Panc1 (cell line): Measurements from ENCODE around the gene FPR3. TPM values are rescaled to one million over a fixed set of nuclear protein-coding genes. Genes with fewer than 3 reads are reported as not detected.

Experiments
- ATAC-seq: fragments of 200-7000 bp; cut with Tn5 transposase; 2 replicates; pipeline ENCODE4 v1.9.1; 2020; ENCODE audit warnings: mild to moderate bottlenecking, moderate library complexity
- BruUV-seq: library from RNA; stranded (reverse); fragments of 400-500 nt; replicated peaks from 2 replicates; lab custom pipeline; 2021; lab: Mats Ljungman, UMichigan
- CTCF ChIA-PET: fragments of 300-600 bp; sonication (Branson Sonifier 250); formaldehyde crosslinking; loops from one replicate; lab custom pipeline; 2022; ENCODE audit warnings: antibody characterized with exemption; lab: Charles Lee
- POLR2A ChIA-PET: fragments of 300-600 bp; sonication (Branson Sonifier 250); formaldehyde crosslinking; loops from one replicate; lab custom pipeline; 2022; ENCODE audit warnings: antibody characterized with exemption; lab: Charles Lee
- DNase-seq: peaks from one replicate; pipeline ENCODE4 v3.0.0-alpha.2; 2010; ENCODE audit warnings: low read depth, low spot score
- H3K27ac ChIP-seq: 2 replicates; pipeline ENCODE4 v1.5.1; 2011; ENCODE audit warnings: mild to moderate bottlenecking, low read length, inconsistent platforms
- H3K27me3 ChIP-seq: fragments of 200-500 bp; sonication (Bioruptor generic); 2 replicates; pipeline ENCODE4 v1.6.0; 2014; ENCODE audit warnings: low read length, inconsistent platforms; ENCODE audit not compliant: control insufficient read depth, insufficient read depth
- H3K36me3 ChIP-seq: fragments of 200-500 bp; sonication (Bioruptor generic); 2 replicates; pipeline ENCODE4 v1.5.1; 2014; ENCODE audit warnings: inconsistent platforms, mild to moderate bottlenecking, low read length, moderate library complexity; ENCODE audit not compliant: control insufficient read depth, insufficient read depth
- H3K4me1 ChIP-seq: 2 replicates; pipeline ENCODE4 v1.5.1; 2011; ENCODE audit warnings: inconsistent platforms, mild to moderate bottlenecking, low read length, moderate library complexity; ENCODE audit not compliant: control insufficient read depth, insufficient read depth
- H3K4me3 ChIP-seq, 2 experiments: 2 replicates each; pipeline ENCODE4 v1.5.1; 2011 to 2012; ENCODE audit warnings: low read depth in 2 of 2, low read length in 2 of 2, mild to moderate bottlenecking in 2 of 2, inconsistent platforms in 1 of 2, moderate library complexity in 1 of 2
- H3K9me3 ChIP-seq: fragments of 200-500 bp; sonication (Bioruptor generic); 2 replicates; pipeline ENCODE4 v1.5.1; 2014; ENCODE audit warnings: low read depth, mild to moderate bottlenecking, inconsistent platforms, low read length, moderate library complexity; ENCODE audit not compliant: control insufficient read depth, insufficient read depth
- POLR2AphosphoS5 ChIP-seq: IDR thresholded peaks from 2 replicates; pipeline ENCODE4 v1.6.1; 2012; ENCODE audit warnings: mild to moderate bottlenecking, low read depth, low read length, moderate library complexity
- SIN3A ChIP-seq: IDR thresholded peaks from 2 replicates; pipeline ENCODE4 v1.6.1; 2012; ENCODE audit warnings: low read depth, mild to moderate bottlenecking, low read length, moderate library complexity, borderline replicate concordance; ENCODE audit not compliant: insufficient read depth
- TCF7L2 ChIP-seq: IDR thresholded peaks from 2 replicates; pipeline ENCODE4 v1.6.1; 2011; ENCODE audit warnings: mild to moderate bottlenecking, low read depth, low read length, inconsistent platforms
- in situ Hi-C: cut with HindIII; loops from 2 replicates; pipeline ENCODE4 v1.10.0; 2016; ENCODE audit warnings: low sequenced_read_pairs, low pct_unique_long_range_greater_than_20kb
- intact Hi-C: fragments of 100-400 bp; cut with micrococcal nuclease; formaldehyde crosslinking; loops from one replicate; pipeline ENCODE4 v1.10.0; 2022; ENCODE audit not compliant: unreplicated experiment
- total RNA-seq: library from RNA; stranded (reverse); gene quantifications from one replicate; pipeline ENCODE4 v1.2.1, GENCODE V29; 2021; ENCODE audit not compliant: unreplicated experiment
- TF ChIP-seq, protein P1 (sequence below), 2 experiments: IDR thresholded peaks; 2 replicates each; pipeline ENCODE4 v1.6.1; 2011 to 2012; ENCODE audit warnings: low read depth in 2 of 2, control low read depth in 1 of 2, low read length in 1 of 2, mild to moderate bottlenecking in 1 of 2, moderate library complexity in 1 of 2; ENCODE audit not compliant: insufficient read depth in 1 of 2
- TF ChIP-seq, protein P2 (sequence below): fragments of 450-650 bp; IDR thresholded peaks from 2 replicates; pipeline ENCODE4 v1.5.1; 2017; ENCODE audit warnings: mild to moderate bottlenecking

FPR3 gene
- total RNA-seq, 1 experiment from 2014 or later = 0.08 TPM

DNA sequence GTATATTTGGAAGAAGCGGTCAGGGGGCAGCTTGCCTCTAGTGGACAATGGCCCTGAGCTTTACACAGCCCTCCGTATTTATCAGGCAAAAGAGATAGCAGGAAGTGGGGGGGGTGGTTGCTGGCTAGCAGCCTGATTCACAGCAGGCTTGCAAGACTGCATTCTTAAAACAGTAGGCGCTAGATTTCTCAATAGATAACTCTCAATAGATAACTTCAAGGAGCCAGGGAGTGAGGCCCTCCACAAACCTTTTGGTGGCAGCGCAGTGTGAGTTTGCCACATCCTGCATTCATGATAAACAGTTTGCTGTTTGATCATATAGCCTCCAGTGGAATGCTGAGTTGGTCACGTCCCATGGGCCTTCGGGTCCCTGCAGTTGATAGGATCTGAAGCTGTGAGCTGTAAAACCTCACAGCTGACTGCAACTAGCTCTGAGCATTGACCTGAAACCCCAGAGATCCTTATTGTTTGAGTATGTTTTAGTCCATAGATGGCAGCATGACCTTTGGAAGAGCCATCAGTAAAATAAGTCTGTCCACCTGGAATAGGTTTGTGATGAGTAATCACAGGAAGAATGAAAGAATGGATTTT, 12.2 kb downstream of the FPR3 start:
- no peaks in the 10 kb centered on the region for H3K36me3 ChIP-seq
- ATAC-seq (no peak), DNase-seq (no peak)
- no TSS peak for BruUV-seq
- ChIA-PET POLR2A (no interaction called here), CTCF (no interaction called here)
- intact Hi-C loops = no loop called here
- H3K9me3 ChIP-seq = no peaks in the 10 kb centered on the region
- no peak overlapping the region for H3K4me3 ChIP-seq
- no peak for TF ChIP-seq POLR2AphosphoS5
- no peak for TF ChIP-seq SIN3A
- TF ChIP-seq, protein P1, sequence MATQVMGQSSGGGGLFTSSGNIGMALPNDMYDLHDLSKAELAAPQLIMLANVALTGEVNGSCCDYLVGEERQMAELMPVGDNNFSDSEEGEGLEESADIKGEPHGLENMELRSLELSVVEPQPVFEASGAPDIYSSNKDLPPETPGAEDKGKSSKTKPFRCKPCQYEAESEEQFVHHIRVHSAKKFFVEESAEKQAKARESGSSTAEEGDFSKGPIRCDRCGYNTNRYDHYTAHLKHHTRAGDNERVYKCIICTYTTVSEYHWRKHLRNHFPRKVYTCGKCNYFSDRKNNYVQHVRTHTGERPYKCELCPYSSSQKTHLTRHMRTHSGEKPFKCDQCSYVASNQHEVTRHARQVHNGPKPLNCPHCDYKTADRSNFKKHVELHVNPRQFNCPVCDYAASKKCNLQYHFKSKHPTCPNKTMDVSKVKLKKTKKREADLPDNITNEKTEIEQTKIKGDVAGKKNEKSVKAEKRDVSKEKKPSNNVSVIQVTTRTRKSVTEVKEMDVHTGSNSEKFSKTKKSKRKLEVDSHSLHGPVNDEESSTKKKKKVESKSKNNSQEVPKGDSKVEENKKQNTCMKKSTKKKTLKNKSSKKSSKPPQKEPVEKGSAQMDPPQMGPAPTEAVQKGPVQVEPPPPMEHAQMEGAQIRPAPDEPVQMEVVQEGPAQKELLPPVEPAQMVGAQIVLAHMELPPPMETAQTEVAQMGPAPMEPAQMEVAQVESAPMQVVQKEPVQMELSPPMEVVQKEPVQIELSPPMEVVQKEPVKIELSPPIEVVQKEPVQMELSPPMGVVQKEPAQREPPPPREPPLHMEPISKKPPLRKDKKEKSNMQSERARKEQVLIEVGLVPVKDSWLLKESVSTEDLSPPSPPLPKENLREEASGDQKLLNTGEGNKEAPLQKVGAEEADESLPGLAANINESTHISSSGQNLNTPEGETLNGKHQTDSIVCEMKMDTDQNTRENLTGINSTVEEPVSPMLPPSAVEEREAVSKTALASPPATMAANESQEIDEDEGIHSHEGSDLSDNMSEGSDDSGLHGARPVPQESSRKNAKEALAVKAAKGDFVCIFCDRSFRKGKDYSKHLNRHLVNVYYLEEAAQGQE (IDR thresholded peaks at IDR 0.05; ENCODE audit: insufficient read depth in 1 of 2, low read depth in 2 of 2, low read length in 1 of 2) = no peak
- no peak for TF ChIP-seq TCF7L2
- TF ChIP-seq, protein P2, sequence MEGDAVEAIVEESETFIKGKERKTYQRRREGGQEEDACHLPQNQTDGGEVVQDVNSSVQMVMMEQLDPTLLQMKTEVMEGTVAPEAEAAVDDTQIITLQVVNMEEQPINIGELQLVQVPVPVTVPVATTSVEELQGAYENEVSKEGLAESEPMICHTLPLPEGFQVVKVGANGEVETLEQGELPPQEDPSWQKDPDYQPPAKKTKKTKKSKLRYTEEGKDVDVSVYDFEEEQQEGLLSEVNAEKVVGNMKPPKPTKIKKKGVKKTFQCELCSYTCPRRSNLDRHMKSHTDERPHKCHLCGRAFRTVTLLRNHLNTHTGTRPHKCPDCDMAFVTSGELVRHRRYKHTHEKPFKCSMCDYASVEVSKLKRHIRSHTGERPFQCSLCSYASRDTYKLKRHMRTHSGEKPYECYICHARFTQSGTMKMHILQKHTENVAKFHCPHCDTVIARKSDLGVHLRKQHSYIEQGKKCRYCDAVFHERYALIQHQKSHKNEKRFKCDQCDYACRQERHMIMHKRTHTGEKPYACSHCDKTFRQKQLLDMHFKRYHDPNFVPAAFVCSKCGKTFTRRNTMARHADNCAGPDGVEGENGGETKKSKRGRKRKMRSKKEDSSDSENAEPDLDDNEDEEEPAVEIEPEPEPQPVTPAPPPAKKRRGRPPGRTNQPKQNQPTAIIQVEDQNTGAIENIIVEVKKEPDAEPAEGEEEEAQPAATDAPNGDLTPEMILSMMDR = no peak
- no peak overlapping the region for H3K27ac ChIP-seq
- H3K4me1 ChIP-seq = no peaks in the 10 kb centered on the region
- H3K27me3 ChIP-seq = no peaks in the 10 kb centered on the region
- in situ Hi-C loops = no loop called here

DNA sequence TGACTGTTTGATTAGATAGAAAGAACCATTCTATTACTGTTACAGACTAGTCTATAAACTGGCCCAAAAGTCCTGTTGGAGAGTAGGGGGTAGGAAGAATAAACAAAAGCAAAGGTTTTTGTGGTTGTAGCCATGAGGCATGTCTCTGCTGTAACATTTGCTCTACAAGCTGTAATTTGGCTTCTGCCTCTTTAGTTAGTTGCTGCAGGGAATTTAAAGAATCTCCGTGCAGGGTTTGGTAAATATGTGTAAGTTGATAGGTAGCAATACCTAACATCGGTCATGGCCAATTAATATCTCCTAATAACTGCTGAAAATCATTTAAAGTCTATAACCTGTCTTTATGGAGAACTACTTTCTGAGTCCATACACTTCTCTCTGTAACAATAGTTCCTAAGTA, 13.0 kb downstream of the FPR3 start:
- in situ Hi-C loops (no loop called here), intact Hi-C loops (no loop called here)
- H3K36me3 ChIP-seq = no peaks in the 10 kb centered on the region
- no peak overlapping the region for H3K27ac ChIP-seq
- ChIA-PET CTCF (no interaction called here), POLR2A (no interaction called here)
- TF ChIP-seq POLR2AphosphoS5 (no peak), TCF7L2 (no peak), SIN3A (no peak)
- TF ChIP-seq, protein P2 = no peak
- TF ChIP-seq, protein P1 (IDR thresholded peaks at IDR 0.05; ENCODE audit: insufficient read depth in 1 of 2, low read depth in 2 of 2, low read length in 1 of 2) = no peak
- BruUV-seq = no TSS peak
- H3K4me1 ChIP-seq = no peaks in the 10 kb centered on the region
- H3K4me3 ChIP-seq = no peak overlapping the region
- no peaks in the 10 kb centered on the region for H3K27me3 ChIP-seq
- no peak for ATAC-seq
- DNase-seq = no peak
- H3K9me3 ChIP-seq = no peaks in the 10 kb centered on the region
